ENCODE measurements around the gene MYRIP.

The MYRIP gene

GRCh38 chr3:39936848-39937247 is 127.4 kb downstream of the MYRIP start:
- TF ChIP-seq POLR2A (IDR thresholded peaks at IDR 0.05; ENCODE audit: extremely low read depth, insufficient read length) (no peak), MAX (IDR thresholded peaks at IDR 0.05; ENCODE audit: low read depth, low read length) (no peak), MYC (IDR thresholded peaks at IDR 0.05; ENCODE audit: low read depth, low read length) (no peak)
- TF ChIP-seq, protein P1, sequence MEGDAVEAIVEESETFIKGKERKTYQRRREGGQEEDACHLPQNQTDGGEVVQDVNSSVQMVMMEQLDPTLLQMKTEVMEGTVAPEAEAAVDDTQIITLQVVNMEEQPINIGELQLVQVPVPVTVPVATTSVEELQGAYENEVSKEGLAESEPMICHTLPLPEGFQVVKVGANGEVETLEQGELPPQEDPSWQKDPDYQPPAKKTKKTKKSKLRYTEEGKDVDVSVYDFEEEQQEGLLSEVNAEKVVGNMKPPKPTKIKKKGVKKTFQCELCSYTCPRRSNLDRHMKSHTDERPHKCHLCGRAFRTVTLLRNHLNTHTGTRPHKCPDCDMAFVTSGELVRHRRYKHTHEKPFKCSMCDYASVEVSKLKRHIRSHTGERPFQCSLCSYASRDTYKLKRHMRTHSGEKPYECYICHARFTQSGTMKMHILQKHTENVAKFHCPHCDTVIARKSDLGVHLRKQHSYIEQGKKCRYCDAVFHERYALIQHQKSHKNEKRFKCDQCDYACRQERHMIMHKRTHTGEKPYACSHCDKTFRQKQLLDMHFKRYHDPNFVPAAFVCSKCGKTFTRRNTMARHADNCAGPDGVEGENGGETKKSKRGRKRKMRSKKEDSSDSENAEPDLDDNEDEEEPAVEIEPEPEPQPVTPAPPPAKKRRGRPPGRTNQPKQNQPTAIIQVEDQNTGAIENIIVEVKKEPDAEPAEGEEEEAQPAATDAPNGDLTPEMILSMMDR (IDR thresholded peaks at IDR 0.05; ENCODE audit: low read depth, low read length) = no peak
- no peak overlapping the region for H3K4me3 ChIP-seq (ENCODE audit: low read depth, low read length)
- DNase-seq (ENCODE audit: low read depth) = no peak

- DNase-seq (ENCODE audit: low read depth) = no peak
- H3K4me3 ChIP-seq (ENCODE audit: low read depth, low read length) = no peak overlapping the region
- TF ChIP-seq, protein P1 (IDR thresholded peaks at IDR 0.05; ENCODE audit: low read depth, low read length) = no peak
- no peak for TF ChIP-seq MAX (IDR thresholded peaks at IDR 0.05; ENCODE audit: low read depth, low read length)
Observed at GRCh38 chr3:39937315-39937714, 127.9 kb downstream of the MYRIP start.

- no peak for TF ChIP-seq MAX (IDR thresholded peaks at IDR 0.05; ENCODE audit: low read depth, low read length)
- no peak for TF ChIP-seq POLR2A (IDR thresholded peaks at IDR 0.05; ENCODE audit: extremely low read depth, insufficient read length)
- H3K4me3 ChIP-seq (ENCODE audit: low read depth, low read length) = no peak overlapping the region
- DNase-seq (ENCODE audit: low read depth) = no peak
Observed at GRCh38 chr3:39937874-39938273, 128.5 kb downstream of the MYRIP start.

- H3K4me3 ChIP-seq (ENCODE audit: low read depth, low read length) = no peak overlapping the region
- TF ChIP-seq MYC (IDR thresholded peaks at IDR 0.05; ENCODE audit: low read depth, low read length) (no peak), MAX (IDR thresholded peaks at IDR 0.05; ENCODE audit: low read depth, low read length) (no peak), POLR2A (IDR thresholded peaks at IDR 0.05; ENCODE audit: extremely low read depth, insufficient read length) (no peak)
- TF ChIP-seq, protein P1 (IDR thresholded peaks at IDR 0.05; ENCODE audit: low read depth, low read length) = no peak
- DNase-seq (ENCODE audit: low read depth) = no peak
Observed at GRCh38 chr3:39941931-39942330, 132.5 kb downstream of the MYRIP start.

GRCh38 chr3:39960515-39961191 is 151.2 kb downstream of the MYRIP start:
- no peak for TF ChIP-seq MAX (IDR thresholded peaks at IDR 0.05; ENCODE audit: low read depth, low read length)
- TF ChIP-seq, protein P1 (IDR thresholded peaks at IDR 0.05; ENCODE audit: low read depth, low read length) = no peak
- TF ChIP-seq POLR2A (IDR thresholded peaks at IDR 0.05; ENCODE audit: extremely low read depth, insufficient read length) = no peak
- no peak for TF ChIP-seq MYC (IDR thresholded peaks at IDR 0.05; ENCODE audit: low read depth, low read length)
- DNase-seq (ENCODE audit: low read depth) = no peak
- H3K4me3 ChIP-seq (ENCODE audit: low read depth, low read length) = no peak overlapping the region

DNA sequence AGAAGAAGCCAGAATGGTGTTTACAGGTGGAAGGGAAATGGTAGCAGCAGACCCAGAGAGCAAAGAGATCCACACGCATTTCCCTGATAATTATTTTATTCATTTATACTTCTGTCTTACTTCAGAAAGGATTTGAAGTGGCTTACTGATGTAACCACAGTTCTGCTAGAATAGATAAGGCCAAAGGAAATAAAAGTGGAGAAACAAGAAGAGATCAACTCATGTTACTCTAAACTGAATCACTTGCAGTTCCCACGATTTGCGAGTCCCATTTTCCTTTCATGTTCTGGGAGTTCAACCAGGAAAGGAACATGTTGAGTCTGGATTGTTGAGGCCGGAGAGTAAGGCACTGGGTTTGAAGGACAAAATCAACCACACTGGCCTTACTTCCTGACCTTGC is 151.8 kb downstream of the MYRIP start:
- DNase-seq (ENCODE audit: low read depth) = no peak
- no peak overlapping the region for H3K4me3 ChIP-seq (ENCODE audit: low read depth, low read length)
- TF ChIP-seq MYC (IDR thresholded peaks at IDR 0.05; ENCODE audit: low read depth, low read length) = no peak

DNA sequence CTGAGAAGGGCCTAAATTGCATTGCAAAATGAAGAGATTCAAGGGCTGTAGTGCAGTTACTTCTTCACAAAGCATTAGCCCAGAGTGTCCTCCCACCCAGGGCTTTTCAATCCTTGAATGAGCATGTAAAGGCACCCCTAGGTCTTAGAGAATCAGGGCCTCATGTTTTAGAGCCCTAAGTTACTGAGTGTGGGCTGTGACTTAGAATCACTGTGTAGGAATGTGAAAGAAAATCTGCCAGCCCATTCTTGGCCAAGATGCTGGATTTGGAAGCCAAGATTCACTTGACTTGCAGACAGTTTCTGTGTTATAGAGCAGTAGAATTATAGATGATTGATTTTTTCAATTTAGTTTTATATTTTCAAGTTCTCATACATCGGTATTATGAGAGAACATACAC is 153.2 kb downstream of the MYRIP start:
- no peak overlapping the region for H3K4me3 ChIP-seq (ENCODE audit: low read depth, low read length)
- TF ChIP-seq POLR2A (IDR thresholded peaks at IDR 0.05; ENCODE audit: extremely low read depth, insufficient read length) (no peak), MYC (IDR thresholded peaks at IDR 0.05; ENCODE audit: low read depth, low read length) (no peak), MAX (IDR thresholded peaks at IDR 0.05; ENCODE audit: low read depth, low read length) (no peak)
- TF ChIP-seq, protein P1 (IDR thresholded peaks at IDR 0.05; ENCODE audit: low read depth, low read length) = no peak
- DNase-seq (ENCODE audit: low read depth) = no peak
